Kidney epithelial cell (primary cell): ENCODE measurements around the gene MMEL1. TPM values are rescaled to one million over a fixed set of nuclear protein-coding genes. Genes with fewer than 3 reads are reported as not detected.

Experiments
- DNase-seq: peaks from one replicate; pipeline ENCODE4 v3.0.0-alpha.2; 2010; ENCODE audit warnings: low read depth
- H3K27me3 ChIP-seq: 2 replicates; pipeline ENCODE4 v1.6.0; 2011; ENCODE audit warnings: low read length; ENCODE audit not compliant: control insufficient read depth, insufficient read depth
- H3K36me3 ChIP-seq: 2 replicates; pipeline ENCODE4 v1.5.1; 2011; ENCODE audit warnings: low read length; ENCODE audit not compliant: control insufficient read depth, insufficient read depth
- H3K4me3 ChIP-seq: 2 replicates; pipeline ENCODE4 v1.5.1; 2011; ENCODE audit warnings: low read depth, mild to moderate bottlenecking, control low read depth, low read length
- CTCF ChIP-seq: IDR thresholded peaks from 2 replicates; pipeline ENCODE4 v1.5.1; 2011; ENCODE audit warnings: mild to moderate bottlenecking, moderate library complexity, low read length, control low read depth, inconsistent platforms; ENCODE audit not compliant: insufficient read depth, poor library complexity, severe bottlenecking
- total RNA-seq: library from RNA; depleted of rRNA; stranded (reverse); fragments of >200 nt; gene quantifications from 2 replicates; pipeline ENCODE4 v1.2.3, GENCODE V29; 2015

MMEL1 gene
- total RNA-seq, 1 donor from 2014 or later: not detected

GRCh38 chr1:2594641-2595131 lies 38.1 kb downstream of the MMEL1 start:
- peaks cover 12% of the 10 kb centered on the region for H3K27me3 ChIP-seq
- TF ChIP-seq CTCF: no peak
- H3K4me3 ChIP-seq: no peak overlapping the region
- H3K36me3 ChIP-seq: no peaks in the 10 kb centered on the region
- DNase-seq: no peak

- Histone ChIP-seq H3K4me3 (no peak overlapping the region), H3K36me3 (no peaks in the 10 kb centered on the region), H3K27me3 (peaks cover 12% of the 10 kb centered on the region)
- no peak for TF ChIP-seq CTCF
- DNase-seq: no peak
These were observed 38.7 kb downstream of the MMEL1 start for GRCh38 chr1:2594001-2594640.

- TF ChIP-seq CTCF: no peak
These were observed 39.5 kb downstream of the MMEL1 start for GRCh38 chr1:2593251-2593878.

GRCh38 chr1:2592672-2593071 lies 40.1 kb downstream of the MMEL1 start:
- DNase-seq: no peak
- Histone ChIP-seq H3K27me3 (peaks cover 8% of the 10 kb centered on the region), H3K36me3 (no peaks in the 10 kb centered on the region), H3K4me3 (no peak overlapping the region)
- no peak for TF ChIP-seq CTCF

More at GRCh38 chr1:2593251-2593878, 39.5 kb downstream of the MMEL1 start:
- Histone ChIP-seq H3K4me3 (no peak overlapping the region), H3K27me3 (peaks cover 12% of the 10 kb centered on the region), H3K36me3 (no peaks in the 10 kb centered on the region)
- no peak for DNase-seq

GRCh38 chr1:2591581-2592261 lies 41.1 kb downstream of the MMEL1 start:
- DNase-seq: no peak
- no peak for TF ChIP-seq CTCF
- Histone ChIP-seq H3K36me3 (no peaks in the 10 kb centered on the region), H3K27me3 (peaks cover 3% of the 10 kb centered on the region), H3K4me3 (no peak overlapping the region)
